Measurements from ENCODE around the gene STARD3NL. TPM values are rescaled to one million over a fixed set of nuclear protein-coding genes. Genes with fewer than 3 reads are reported as not detected.
"Not testable (repeated sequence)": the region's sequence is repeated elsewhere in the genome, so short reads cannot be mapped to it uniquely, and the experiment has no call there.

The STARD3NL gene
- total RNA-seq, 1 donor from 2014 or later, result 48.7 TPM

GRCh38 chr7:38269704-38270346 lies 91.8 kb downstream of the STARD3NL start:
- not testable (repeated sequence) for DNase-seq

GRCh38 chr7:38270405-38270804 lies 92.4 kb downstream of the STARD3NL start:
- not testable (repeated sequence) for DNase-seq

- DNase-seq, result no peak
These were observed 95.4 kb downstream of the STARD3NL start, which contains the start of gene TARP for GRCh38 chr7:38273286-38273995. Gene TARP, minus strand, starts transcription at chr7:38273636.

GRCh38 chr7:38274486-38274885 lies 96.4 kb downstream of the STARD3NL start:
- DNase-seq, result no peak

GRCh38 chr7:38274927-38275620 lies 97.0 kb downstream of the STARD3NL start:
- no peak for DNase-seq

GRCh38 chr7:38276096-38276877 lies 98.2 kb downstream of the STARD3NL start:
- DNase-seq, result no peak

- no peak for DNase-seq
These were observed 102.0 kb downstream of the STARD3NL start for GRCh38 chr7:38280000-38280399.

Small RNA genes within 50 kb of the gene (small RNA-seq; reads per million reads assigned to genes)
- gene TRGJ1 (ENCODE audit: low replicate concordance) (not detected), gene TRGJ2 (ENCODE audit: low replicate concordance) (not detected), gene TRGJP (ENCODE audit: low replicate concordance) (not detected), gene TRGJP1 (ENCODE audit: low replicate concordance) (not detected), gene TRGJP2 (ENCODE audit: low replicate concordance) (not detected)

Data from tongue (tissue), 3 donors.